Erythroblast (primary cell): ENCODE results near the gene TNIK.

Experiments used
- GATA1 ChIP-seq: IDR thresholded peaks from 2 replicates; pipeline ENCODE4 v1.6.1; 2011; ENCODE audit warnings: low read depth, mild to moderate bottlenecking, control low read depth, low read length, moderate library complexity
- POLR2A ChIP-seq: IDR thresholded peaks from 2 replicates; pipeline ENCODE4 v1.6.1; 2011; ENCODE audit warnings: mild to moderate bottlenecking, low read length

GRCh38 chr3:171412473-171412872 is 47.7 kb downstream of the TNIK start:
- TF ChIP-seq POLR2A (no peak), GATA1 (no peak)
